K562 (cell line): Measurements from ENCODE around the gene DPH7. TPM values are rescaled to one million over a fixed set of nuclear protein-coding genes. Genes with fewer than 3 reads are reported as not detected.

Source experiments
- FOXJ3 ChIP-seq: sonication (generic); formaldehyde crosslinking; IDR thresholded peaks from 2 replicates; pipeline ENCODE4 v1.4.0; 2020; ENCODE audit warnings: mild to moderate bottlenecking, missing genetic modification reagents
- HDAC2 ChIP-seq: fragments of 450-650 bp; IDR thresholded peaks from 2 replicates; pipeline ENCODE4 v1.6.1; 2016; ENCODE audit warnings: mild to moderate bottlenecking
- HMGXB4 ChIP-seq: sonication (generic); formaldehyde crosslinking; IDR thresholded peaks from 2 replicates; pipeline ENCODE4 v1.8.1; 2023; ENCODE audit warnings: mild to moderate bottlenecking, missing genetic modification reagents
- NR4A1 ChIP-seq, 2 experiments: fragments of 250-450 bp in 1 of 2; fragments of 450-650 bp in 1 of 2; sonication (Bioruptor Pico) in 1 of 2; IDR thresholded peaks; 2 replicates each; pipeline versions ENCODE4 v1.4.0 to v1.6.1; 2016 to 2020; ENCODE audit warnings: mild to moderate bottlenecking in 2 of 2, missing compliant biosample characterization in 1 of 2, missing genetic modification characterization in 1 of 2, moderate library complexity in 1 of 2
- PKNOX1 ChIP-seq: fragments of 450-650 bp; IDR thresholded peaks from 2 replicates; pipeline ENCODE4 v1.6.1; 2016
- STAT5B ChIP-seq: fragments of 250-450 bp; sonication (Bioruptor Pico); IDR thresholded peaks from 2 replicates; pipeline ENCODE4 v1.8.0; 2021; ENCODE audit warnings: mild to moderate bottlenecking, inconsistent platforms
- YY1 ChIP-seq, 3 experiments: IDR thresholded peaks; 2 replicates each; pipeline ENCODE4 v1.6.1; 2011; ENCODE audit warnings: low read length in 2 of 3, mild to moderate bottlenecking in 2 of 3, moderate library complexity in 2 of 3, borderline replicate concordance in 1 of 3, control low read depth in 1 of 3, low read depth in 1 of 3; ENCODE audit not compliant: insufficient read depth in 3 of 3, insufficient replicate concordance in 2 of 3, control insufficient read depth in 1 of 3, insufficient read length in 1 of 3; ENCODE audit errors: extremely low read depth in 1 of 3
- ZNF165 ChIP-seq: fragments of 250-450 bp; sonication (Bioruptor Pico); IDR thresholded peaks from 2 replicates; pipeline ENCODE4 v1.4.0; 2020; ENCODE audit warnings: borderline replicate concordance
- ZNF436 ChIP-seq: fragments of 250-450, 450-650 bp; sonication (Bioruptor Pico); formaldehyde crosslinking; IDR thresholded peaks from 2 replicates; pipeline ENCODE4 v1.7.0; 2020; ENCODE audit warnings: mild to moderate bottlenecking
- ZNF707 ChIP-seq: fragments of 250-450 bp; sonication (Bioruptor Pico); conservative IDR thresholded peaks from 2 replicates; pipeline ENCODE4 v1.8.0; 2022; ENCODE audit warnings: inconsistent platforms, mild to moderate bottlenecking, moderate library complexity
- ZNF785 ChIP-seq: fragments of 250-450 bp; sonication (Bioruptor Pico); IDR thresholded peaks from 2 replicates; pipeline ENCODE4 v1.4.0; 2020; ENCODE audit warnings: mild to moderate bottlenecking
- polyA plus RNA-seq, 8 experiments: library from polyadenylated mRNA; depleted of rRNA in 4 of 8; stranded (reverse) in 5 of 8; unstranded in 3 of 8; fragments of >200 nt; fragmentation: Nextera tagmentation in 2 of 8; fragmentation: Illumina TruSeq in 1 of 8; extraction: Ambion mirVana in 2 of 8; extraction: Trizol in 1 of 8; gene quantifications; 2 replicates each; pipeline versions ENCODE4 v1.2.1 to v1.2.3, GENCODE V29; 2011 to 2014; ENCODE audit warnings: inconsistent platforms in 1 of 8, missing spikeins in 1 of 8
- total RNA-seq, 7 experiments: library from RNA; depleted of rRNA in 6 of 7; stranded (reverse); fragments of >200 nt in 6 of 7; fragmentation: Illumina TruSeq in 2 of 7; extraction: Trizol in 2 of 7; gene quantifications; 2 replicates each; pipeline versions ENCODE4 v1.2.1 to v1.2.3, GENCODE V29; 2011 to 2021; ENCODE audit warnings: low replicate concordance in 1 of 7
- TF ChIP-seq, protein P1 (sequence below): sonication (generic); formaldehyde crosslinking; IDR thresholded peaks from 2 replicates; pipeline ENCODE4 v1.8.0; 2023; ENCODE audit warnings: mild to moderate bottlenecking, missing genetic modification reagents
- TF ChIP-seq, protein P2 (sequence below), 2 experiments: fragments of 200-800 bp in 1 of 2; sonication (Bioruptor generic) in 1 of 2; sonication (generic) in 1 of 2; formaldehyde crosslinking in 1 of 2; IDR thresholded peaks in 1 of 2; conservative IDR thresholded peaks in 1 of 2; 2 replicates each; pipeline versions ENCODE4 v1.5.0 to v1.6.1; 2016 to 2020; ENCODE audit warnings: missing compliant biosample characterization in 1 of 2, missing genetic modification characterization in 1 of 2, missing genetic modification reagents in 1 of 2

Gene DPH7
- total and polyA plus RNA-seq, 9 of the 15 experiments (the other 6 are each of a cell fraction or from before 2014, with no cell fraction given), result 13.9 to 68.6 (median 41.3) TPM

GRCh38 chr9:137618105-137619067 lies 39.7 kb upstream of the DPH7 start, which contains the start of gene EHMT1 (continued):
- TF ChIP-seq NR4A1 (CRISPR knock-in tag; IDR thresholded peaks at IDR 0.05), result 0 out of 2 replicates have a peak, but pooled peaks have one; percentile 37
- peak; percentile 61; the same call in 1 of the 2 replicates for TF ChIP-seq NR4A1 (tag; IDR thresholded peaks at IDR 0.05)
- TF ChIP-seq HMGXB4 (CRISPR knock-in tag), result no peak
- TF ChIP-seq, protein P1, sequence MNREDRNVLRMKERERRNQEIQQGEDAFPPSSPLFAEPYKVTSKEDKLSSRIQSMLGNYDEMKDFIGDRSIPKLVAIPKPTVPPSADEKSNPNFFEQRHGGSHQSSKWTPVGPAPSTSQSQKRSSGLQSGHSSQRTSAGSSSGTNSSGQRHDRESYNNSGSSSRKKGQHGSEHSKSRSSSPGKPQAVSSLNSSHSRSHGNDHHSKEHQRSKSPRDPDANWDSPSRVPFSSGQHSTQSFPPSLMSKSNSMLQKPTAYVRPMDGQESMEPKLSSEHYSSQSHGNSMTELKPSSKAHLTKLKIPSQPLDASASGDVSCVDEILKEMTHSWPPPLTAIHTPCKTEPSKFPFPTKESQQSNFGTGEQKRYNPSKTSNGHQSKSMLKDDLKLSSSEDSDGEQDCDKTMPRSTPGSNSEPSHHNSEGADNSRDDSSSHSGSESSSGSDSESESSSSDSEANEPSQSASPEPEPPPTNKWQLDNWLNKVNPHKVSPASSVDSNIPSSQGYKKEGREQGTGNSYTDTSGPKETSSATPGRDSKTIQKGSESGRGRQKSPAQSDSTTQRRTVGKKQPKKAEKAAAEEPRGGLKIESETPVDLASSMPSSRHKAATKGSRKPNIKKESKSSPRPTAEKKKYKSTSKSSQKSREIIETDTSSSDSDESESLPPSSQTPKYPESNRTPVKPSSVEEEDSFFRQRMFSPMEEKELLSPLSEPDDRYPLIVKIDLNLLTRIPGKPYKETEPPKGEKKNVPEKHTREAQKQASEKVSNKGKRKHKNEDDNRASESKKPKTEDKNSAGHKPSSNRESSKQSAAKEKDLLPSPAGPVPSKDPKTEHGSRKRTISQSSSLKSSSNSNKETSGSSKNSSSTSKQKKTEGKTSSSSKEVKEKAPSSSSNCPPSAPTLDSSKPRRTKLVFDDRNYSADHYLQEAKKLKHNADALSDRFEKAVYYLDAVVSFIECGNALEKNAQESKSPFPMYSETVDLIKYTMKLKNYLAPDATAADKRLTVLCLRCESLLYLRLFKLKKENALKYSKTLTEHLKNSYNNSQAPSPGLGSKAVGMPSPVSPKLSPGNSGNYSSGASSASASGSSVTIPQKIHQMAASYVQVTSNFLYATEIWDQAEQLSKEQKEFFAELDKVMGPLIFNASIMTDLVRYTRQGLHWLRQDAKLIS (CRISPR knock-in tag), result no peak
- TF ChIP-seq ZNF707 (CRISPR knock-in tag), result no peak
- TF ChIP-seq ZNF165, result no peak
- TF ChIP-seq, protein P2, sequence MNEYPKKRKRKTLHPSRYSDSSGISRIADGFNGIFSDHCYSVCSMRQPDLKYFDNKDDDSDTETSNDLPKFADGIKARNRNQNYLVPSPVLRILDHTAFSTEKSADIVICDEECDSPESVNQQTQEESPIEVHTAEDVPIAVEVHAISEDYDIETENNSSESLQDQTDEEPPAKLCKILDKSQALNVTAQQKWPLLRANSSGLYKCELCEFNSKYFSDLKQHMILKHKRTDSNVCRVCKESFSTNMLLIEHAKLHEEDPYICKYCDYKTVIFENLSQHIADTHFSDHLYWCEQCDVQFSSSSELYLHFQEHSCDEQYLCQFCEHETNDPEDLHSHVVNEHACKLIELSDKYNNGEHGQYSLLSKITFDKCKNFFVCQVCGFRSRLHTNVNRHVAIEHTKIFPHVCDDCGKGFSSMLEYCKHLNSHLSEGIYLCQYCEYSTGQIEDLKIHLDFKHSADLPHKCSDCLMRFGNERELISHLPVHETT (CRISPR knock-in tag; conservative IDR thresholded peaks at IDR 0.05 in 1 of 2, IDR thresholded peaks at IDR 0.05 in 1 of 2), result peak in 1 of 2 experiments; percentile 96; a peak in 2 of 4 replicates
- TF ChIP-seq PKNOX1, result no peak
- peak; percentile 47; the same call in 1 of the 2 replicates for TF ChIP-seq ZNF436 (CRISPR knock-in tag)
- TF ChIP-seq HDAC2, result peak; percentile 68; the same call in 1 of the 2 replicates
- no peak for TF ChIP-seq STAT5B
- TF ChIP-seq YY1 (IDR thresholded peaks at IDR 0.05; ENCODE audit: borderline replicate concordance in 1 of 3, control insufficient read depth in 1 of 3, extremely low read depth in 1 of 3, insufficient read depth in 3 of 3, insufficient read length in 1 of 3, insufficient replicate concordance in 2 of 3, low read depth in 1 of 3, low read length in 2 of 3), result peak; percentile 43 to 89 (median 85)
- no peak for TF ChIP-seq ZNF785 (CRISPR knock-in tag)
- TF ChIP-seq FOXJ3 (CRISPR knock-in tag), result no peak
